ENCODE results near the gene C6.

- TF ChIP-seq ZNF580 (tag by site-specific recombination; IDR thresholded peaks at IDR 0.05) (no peak), YY1 (tag by site-specific recombination; IDR thresholded peaks at IDR 0.05) (no peak)
Observed at GRCh38 chr5:41182666-41183065, 30.7 kb downstream of the C6 start.

Measured in HEK293 (cell line).